Keratinocyte (primary cell): Measurements from ENCODE around the gene MON2.

ENCODE experiments used
- CTCF ChIP-seq, 3 experiments: IDR thresholded peaks in 1 of 3; conservative IDR thresholded peaks in 1 of 3; optimal IDR thresholded peaks in 1 of 3; 2 replicates in 2 of 3; 3 replicates in 1 of 3; pipeline versions ENCODE3 to v1.5.1; 2011; ENCODE audit warnings: low read length in 3 of 3, mild to moderate bottlenecking in 3 of 3, moderate library complexity in 2 of 3, control low read depth in 1 of 3, inconsistent platforms in 1 of 3; ENCODE audit not compliant: insufficient read depth in 2 of 3; ENCODE audit errors: extremely low read depth in 1 of 3
- EZH2 ChIP-seq: IDR thresholded peaks from one replicate; pipeline ENCODE4 v1.6.1; 2012; ENCODE audit warnings: inconsistent platforms, mild to moderate bottlenecking, low read length, moderate library complexity

- TF ChIP-seq CTCF (optimal IDR thresholded peaks at IDR 0.05 in 1 of 3, IDR thresholded peaks at IDR 0.05 in 1 of 3, conservative IDR thresholded peaks at IDR 0.05 in 1 of 3; ENCODE audit: extremely low read depth in 1 of 3, insufficient read depth in 2 of 3, low read length in 3 of 3) (peak; percentile 38 to 67 (median 48)), EZH2 (no peak)
These were observed 165.1 kb downstream of the MON2 start for GRCh38 chr12:62631471-62632410.
